GM12878 (cell line): Measurements from ENCODE around the gene STARD10. TPM values are rescaled to one million over a fixed set of nuclear protein-coding genes. Genes with fewer than 3 reads are reported as not detected.
A peak's percentile ranks its signal among the peaks of the same experiment; 100 is the strongest.

ENCODE experiments used
- ATF7 ChIP-seq: fragments of 450-650 bp; IDR thresholded peaks from 2 replicates; pipeline ENCODE4 v1.6.1; 2016; ENCODE audit warnings: low read depth, mild to moderate bottlenecking
- BRCA1 ChIP-seq: IDR thresholded peaks from 2 replicates; pipeline ENCODE4 v1.6.1; 2011; ENCODE audit warnings: low read depth, low read length, improper control_type of control experiment
- CBFB ChIP-seq: IDR thresholded peaks from 2 replicates; pipeline ENCODE4 v1.6.1; 2016; ENCODE audit warnings: antibody characterized with exemption, low read depth
- CBX5 ChIP-seq: sonication (generic); IDR thresholded peaks from 2 replicates; pipeline ENCODE4 v1.6.1; 2016; ENCODE audit warnings: low read depth, moderate library complexity, mild to moderate bottlenecking, inconsistent platforms
- NR2C1 ChIP-seq: fragments of 450-650 bp; IDR thresholded peaks from 2 replicates; pipeline ENCODE4 v1.6.1; 2017; ENCODE audit warnings: antibody characterized with exemption, mild to moderate bottlenecking, moderate library complexity
- NR2C2 ChIP-seq: IDR thresholded peaks from 2 replicates; pipeline ENCODE4 v1.6.1; 2011; ENCODE audit warnings: borderline replicate concordance, low read depth; ENCODE audit not compliant: control insufficient read depth, insufficient read length
- POLR2A ChIP-seq: IDR thresholded peaks from 2 replicates; pipeline ENCODE4 v1.6.1; 2011; ENCODE audit warnings: low read depth, mild to moderate bottlenecking, low read length
- POU2F2 ChIP-seq: IDR thresholded peaks from 3 replicates; pipeline ENCODE4 v1.6.1; 2011; ENCODE audit warnings: low read depth, mild to moderate bottlenecking, low read length, borderline replicate concordance
- RAD51 ChIP-seq: fragments of 450-650 bp; IDR thresholded peaks from 2 replicates; pipeline ENCODE4 v1.6.1; 2016; ENCODE audit warnings: moderate library complexity, mild to moderate bottlenecking, inconsistent platforms
- RB1 ChIP-seq: fragments of 450-650 bp; formaldehyde crosslinking; IDR thresholded peaks from 2 replicates; pipeline ENCODE4 v1.6.1; 2017; ENCODE audit warnings: mild to moderate bottlenecking, borderline replicate concordance
- RCOR1 ChIP-seq: conservative IDR thresholded peaks from 2 replicates; pipeline ENCODE4 v1.6.1; 2012; ENCODE audit warnings: low read depth, low read length, improper control_type of control experiment
- SREBF2 ChIP-seq: IDR thresholded peaks from 2 replicates; pipeline ENCODE4 v1.6.1; 2012; ENCODE audit warnings: mild to moderate bottlenecking, low read length
- SUPT20H ChIP-seq: IDR thresholded peaks from 2 replicates; pipeline ENCODE4 v1.6.1; 2011; ENCODE audit warnings: low read depth, mild to moderate bottlenecking, low read length, moderate library complexity, borderline replicate concordance; ENCODE audit not compliant: control insufficient read depth
- ZNF24 ChIP-seq: fragments of 450-650 bp; IDR thresholded peaks from 2 replicates; pipeline ENCODE4 v1.6.1; 2017; ENCODE audit warnings: antibody characterized with exemption, mild to moderate bottlenecking
- polyA plus RNA-seq, 11 experiments: library from polyadenylated mRNA; depleted of rRNA in 4 of 11; unstranded in 6 of 11; stranded (reverse) in 5 of 11; fragments of >200 nt; fragmentation: Nextera tagmentation in 4 of 11; fragmentation: Illumina TruSeq in 1 of 11; extraction: Ambion mirVana in 4 of 11; extraction: Trizol in 1 of 11; gene quantifications; 1 replicate in 1 of 11; 2 replicates in 10 of 11; pipeline versions ENCODE4 v1.2.1 to v1.2.3, GENCODE V29; 2011 to 2016; ENCODE audit warnings: inconsistent platforms in 2 of 11, missing spikeins in 2 of 11, low read depth in 1 of 11
- total RNA-seq, 4 experiments: library from RNA; depleted of rRNA in 3 of 4; stranded (reverse); fragments of >200 nt in 3 of 4; fragmentation: Illumina TruSeq in 1 of 4; extraction: Trizol in 1 of 4; gene quantifications; 2 replicates each; pipeline versions ENCODE4 v1.2.1 to v1.2.3, GENCODE V29; 2013 to 2021
- TF ChIP-seq, protein P1 (sequence below): fragments of 450-650 bp; IDR thresholded peaks from 2 replicates; pipeline ENCODE4 v1.6.1; 2017; ENCODE audit warnings: mild to moderate bottlenecking, moderate library complexity
- TF ChIP-seq, protein P2 (sequence below): IDR thresholded peaks from 2 replicates; pipeline ENCODE4 v1.6.1; 2012; ENCODE audit warnings: low read depth, low read length, improper control_type of control experiment
- TF ChIP-seq, protein P3 (sequence below): fragments of 450-650 bp; IDR thresholded peaks from 2 replicates; pipeline ENCODE4 v1.6.1; 2016; ENCODE audit warnings: mild to moderate bottlenecking
- TF ChIP-seq, protein P4 (sequence below): fragments of 150-350 bp; IDR thresholded peaks from 2 replicates; pipeline ENCODE4 v1.6.1; 2016; ENCODE audit warnings: low read depth, low read length

The STARD10 gene
- total and polyA plus RNA-seq, 10 of the 15 experiments (the other 5 are each of a cell fraction or from before 2014, with no cell fraction given) = 0.15 to 43.2 (median 23.1) TPM

DNA sequence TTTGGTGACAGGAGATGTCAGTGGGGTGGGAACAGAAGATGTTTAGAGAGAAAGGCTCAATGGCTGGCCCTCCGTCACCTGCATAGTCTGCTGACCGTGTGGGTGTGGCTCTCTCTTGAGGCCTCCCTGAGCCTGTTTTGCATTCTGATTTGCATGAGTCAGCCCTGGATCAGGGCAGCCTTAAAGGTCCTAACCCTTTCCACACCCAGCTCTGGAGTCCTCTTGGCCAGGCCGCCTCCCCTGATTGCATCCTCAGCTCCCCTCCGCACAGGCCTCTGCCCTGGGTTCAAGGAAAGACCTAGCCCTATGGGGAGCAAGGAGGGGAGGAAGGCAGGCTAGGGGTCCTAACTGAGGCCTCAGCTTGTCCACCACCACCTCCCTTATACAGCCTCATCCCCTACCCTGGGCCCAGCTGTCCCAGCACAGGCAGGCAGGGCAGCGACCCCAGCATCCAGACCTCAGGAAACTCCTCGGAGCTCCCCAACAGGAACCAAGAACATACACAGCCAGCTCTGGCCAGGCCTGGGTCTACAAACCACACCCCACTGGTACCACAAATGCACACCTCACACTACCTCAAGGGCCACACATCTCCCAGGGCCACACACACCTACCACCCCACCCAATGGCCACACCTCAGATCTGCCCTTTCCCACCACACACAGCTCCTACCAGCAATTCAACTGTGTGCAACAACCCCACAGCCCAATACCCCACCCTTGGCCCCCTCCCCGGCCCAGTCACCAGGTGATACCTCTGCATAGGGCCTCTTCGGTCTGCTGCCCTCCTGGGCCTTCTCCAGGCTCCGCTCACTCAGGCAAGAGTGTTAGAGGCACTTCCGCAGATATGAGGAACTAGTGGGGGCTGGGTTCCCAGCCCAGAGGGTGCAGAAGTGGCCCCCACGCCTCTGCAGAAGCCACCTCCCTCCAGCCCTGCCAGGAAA, 55.4 kb downstream of the STARD10 start (continued):
- TF ChIP-seq SREBF2 = no peak
- no peak for TF ChIP-seq RAD51
- TF ChIP-seq, protein P1, sequence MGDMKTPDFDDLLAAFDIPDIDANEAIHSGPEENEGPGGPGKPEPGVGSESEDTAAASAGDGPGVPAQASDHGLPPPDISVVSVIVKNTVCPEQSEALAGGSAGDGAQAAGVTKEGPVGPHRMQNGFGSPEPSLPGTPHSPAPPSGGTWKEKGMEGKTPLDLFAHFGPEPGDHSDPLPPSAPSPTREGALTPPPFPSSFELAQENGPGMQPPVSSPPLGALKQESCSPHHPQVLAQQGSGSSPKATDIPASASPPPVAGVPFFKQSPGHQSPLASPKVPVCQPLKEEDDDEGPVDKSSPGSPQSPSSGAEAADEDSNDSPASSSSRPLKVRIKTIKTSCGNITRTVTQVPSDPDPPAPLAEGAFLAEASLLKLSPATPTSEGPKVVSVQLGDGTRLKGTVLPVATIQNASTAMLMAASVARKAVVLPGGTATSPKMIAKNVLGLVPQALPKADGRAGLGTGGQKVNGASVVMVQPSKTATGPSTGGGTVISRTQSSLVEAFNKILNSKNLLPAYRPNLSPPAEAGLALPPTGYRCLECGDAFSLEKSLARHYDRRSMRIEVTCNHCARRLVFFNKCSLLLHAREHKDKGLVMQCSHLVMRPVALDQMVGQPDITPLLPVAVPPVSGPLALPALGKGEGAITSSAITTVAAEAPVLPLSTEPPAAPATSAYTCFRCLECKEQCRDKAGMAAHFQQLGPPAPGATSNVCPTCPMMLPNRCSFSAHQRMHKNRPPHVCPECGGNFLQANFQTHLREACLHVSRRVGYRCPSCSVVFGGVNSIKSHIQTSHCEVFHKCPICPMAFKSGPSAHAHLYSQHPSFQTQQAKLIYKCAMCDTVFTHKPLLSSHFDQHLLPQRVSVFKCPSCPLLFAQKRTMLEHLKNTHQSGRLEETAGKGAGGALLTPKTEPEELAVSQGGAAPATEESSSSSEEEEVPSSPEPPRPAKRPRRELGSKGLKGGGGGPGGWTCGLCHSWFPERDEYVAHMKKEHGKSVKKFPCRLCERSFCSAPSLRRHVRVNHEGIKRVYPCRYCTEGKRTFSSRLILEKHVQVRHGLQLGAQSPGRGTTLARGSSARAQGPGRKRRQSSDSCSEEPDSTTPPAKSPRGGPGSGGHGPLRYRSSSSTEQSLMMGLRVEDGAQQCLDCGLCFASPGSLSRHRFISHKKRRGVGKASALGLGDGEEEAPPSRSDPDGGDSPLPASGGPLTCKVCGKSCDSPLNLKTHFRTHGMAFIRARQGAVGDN = peak; percentile 48
- no peak for TF ChIP-seq RCOR1
- peak; percentile 50; the same call in 1 of the 2 replicates for TF ChIP-seq CBFB
- TF ChIP-seq ATF7 = no peak
- no peak for TF ChIP-seq NR2C1
- peak; percentile 79 for TF ChIP-seq POLR2A
- TF ChIP-seq, protein P2, sequence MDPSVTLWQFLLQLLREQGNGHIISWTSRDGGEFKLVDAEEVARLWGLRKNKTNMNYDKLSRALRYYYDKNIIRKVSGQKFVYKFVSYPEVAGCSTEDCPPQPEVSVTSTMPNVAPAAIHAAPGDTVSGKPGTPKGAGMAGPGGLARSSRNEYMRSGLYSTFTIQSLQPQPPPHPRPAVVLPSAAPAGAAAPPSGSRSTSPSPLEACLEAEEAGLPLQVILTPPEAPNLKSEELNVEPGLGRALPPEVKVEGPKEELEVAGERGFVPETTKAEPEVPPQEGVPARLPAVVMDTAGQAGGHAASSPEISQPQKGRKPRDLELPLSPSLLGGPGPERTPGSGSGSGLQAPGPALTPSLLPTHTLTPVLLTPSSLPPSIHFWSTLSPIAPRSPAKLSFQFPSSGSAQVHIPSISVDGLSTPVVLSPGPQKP = peak; percentile 7; the same call in 1 of the 2 replicates
- no peak for TF ChIP-seq CBX5
- no peak for TF ChIP-seq SUPT20H
- TF ChIP-seq, protein P3, sequence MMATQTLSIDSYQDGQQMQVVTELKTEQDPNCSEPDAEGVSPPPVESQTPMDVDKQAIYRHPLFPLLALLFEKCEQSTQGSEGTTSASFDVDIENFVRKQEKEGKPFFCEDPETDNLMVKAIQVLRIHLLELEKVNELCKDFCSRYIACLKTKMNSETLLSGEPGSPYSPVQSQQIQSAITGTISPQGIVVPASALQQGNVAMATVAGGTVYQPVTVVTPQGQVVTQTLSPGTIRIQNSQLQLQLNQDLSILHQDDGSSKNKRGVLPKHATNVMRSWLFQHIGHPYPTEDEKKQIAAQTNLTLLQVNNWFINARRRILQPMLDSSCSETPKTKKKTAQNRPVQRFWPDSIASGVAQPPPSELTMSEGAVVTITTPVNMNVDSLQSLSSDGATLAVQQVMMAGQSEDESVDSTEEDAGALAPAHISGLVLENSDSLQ = no peak
- peak; percentile 88; the same call in 2 of the 3 replicates for TF ChIP-seq POU2F2
- TF ChIP-seq RB1 = no peak
- TF ChIP-seq, protein P4, sequence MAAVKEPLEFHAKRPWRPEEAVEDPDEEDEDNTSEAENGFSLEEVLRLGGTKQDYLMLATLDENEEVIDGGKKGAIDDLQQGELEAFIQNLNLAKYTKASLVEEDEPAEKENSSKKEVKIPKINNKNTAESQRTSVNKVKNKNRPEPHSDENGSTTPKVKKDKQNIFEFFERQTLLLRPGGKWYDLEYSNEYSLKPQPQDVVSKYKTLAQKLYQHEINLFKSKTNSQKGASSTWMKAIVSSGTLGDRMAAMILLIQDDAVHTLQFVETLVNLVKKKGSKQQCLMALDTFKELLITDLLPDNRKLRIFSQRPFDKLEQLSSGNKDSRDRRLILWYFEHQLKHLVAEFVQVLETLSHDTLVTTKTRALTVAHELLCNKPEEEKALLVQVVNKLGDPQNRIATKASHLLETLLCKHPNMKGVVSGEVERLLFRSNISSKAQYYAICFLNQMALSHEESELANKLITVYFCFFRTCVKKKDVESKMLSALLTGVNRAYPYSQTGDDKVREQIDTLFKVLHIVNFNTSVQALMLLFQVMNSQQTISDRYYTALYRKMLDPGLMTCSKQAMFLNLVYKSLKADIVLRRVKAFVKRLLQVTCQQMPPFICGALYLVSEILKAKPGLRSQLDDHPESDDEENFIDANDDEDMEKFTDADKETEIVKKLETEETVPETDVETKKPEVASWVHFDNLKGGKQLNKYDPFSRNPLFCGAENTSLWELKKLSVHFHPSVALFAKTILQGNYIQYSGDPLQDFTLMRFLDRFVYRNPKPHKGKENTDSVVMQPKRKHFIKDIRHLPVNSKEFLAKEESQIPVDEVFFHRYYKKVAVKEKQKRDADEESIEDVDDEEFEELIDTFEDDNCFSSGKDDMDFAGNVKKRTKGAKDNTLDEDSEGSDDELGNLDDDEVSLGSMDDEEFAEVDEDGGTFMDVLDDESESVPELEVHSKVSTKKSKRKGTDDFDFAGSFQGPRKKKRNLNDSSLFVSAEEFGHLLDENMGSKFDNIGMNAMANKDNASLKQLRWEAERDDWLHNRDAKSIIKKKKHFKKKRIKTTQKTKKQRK = no peak
- no peak for TF ChIP-seq BRCA1
- no peak for TF ChIP-seq ZNF24
- TF ChIP-seq NR2C2 = no peak
